Measurements from ENCODE around the gene CTNND2.
"Not testable (repeated sequence)": the region's sequence is repeated elsewhere in the genome, so short reads cannot be mapped to it uniquely, and the experiment has no call there.

CTNND2 gene

GRCh38 chr5:11146171-11146570, 758.1 kb downstream of the CTNND2 start:
- FAIRE-seq, result no peak

GRCh38 chr5:11143456-11144267, 760.6 kb downstream of the CTNND2 start:
- FAIRE-seq, result no peak

DNA sequence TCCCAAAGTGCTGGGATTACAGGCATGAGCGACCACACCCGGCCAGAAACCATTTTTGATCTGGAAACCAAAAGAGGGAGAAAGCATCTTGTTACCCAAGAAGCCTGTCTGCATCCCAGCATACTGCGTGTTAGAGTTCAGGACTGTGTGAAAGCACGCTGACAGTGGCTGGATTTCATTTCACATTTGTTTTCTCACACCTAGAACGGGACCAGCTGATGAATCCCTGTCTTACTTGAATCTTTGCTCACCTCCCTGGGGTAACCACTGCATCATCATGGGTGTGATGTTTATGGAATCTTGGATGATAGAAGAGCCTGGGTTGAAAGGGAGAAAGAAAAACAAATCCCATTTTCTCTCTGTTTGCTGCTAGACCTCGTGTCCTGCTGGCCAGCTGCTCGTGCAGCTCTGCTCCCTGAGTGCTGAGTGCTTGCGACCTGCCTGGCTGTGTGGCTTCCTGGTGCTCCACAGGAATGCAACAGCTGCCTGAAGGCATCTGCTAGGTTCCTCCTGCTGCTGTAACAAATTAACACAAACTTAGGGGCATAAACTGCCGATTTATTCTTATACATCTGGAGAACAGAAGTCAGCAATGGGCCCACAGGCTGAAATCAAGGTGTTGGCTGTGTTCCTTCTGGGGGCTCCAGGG, 764.9 kb downstream of the CTNND2 start:
- FAIRE-seq, result no peak

DNA sequence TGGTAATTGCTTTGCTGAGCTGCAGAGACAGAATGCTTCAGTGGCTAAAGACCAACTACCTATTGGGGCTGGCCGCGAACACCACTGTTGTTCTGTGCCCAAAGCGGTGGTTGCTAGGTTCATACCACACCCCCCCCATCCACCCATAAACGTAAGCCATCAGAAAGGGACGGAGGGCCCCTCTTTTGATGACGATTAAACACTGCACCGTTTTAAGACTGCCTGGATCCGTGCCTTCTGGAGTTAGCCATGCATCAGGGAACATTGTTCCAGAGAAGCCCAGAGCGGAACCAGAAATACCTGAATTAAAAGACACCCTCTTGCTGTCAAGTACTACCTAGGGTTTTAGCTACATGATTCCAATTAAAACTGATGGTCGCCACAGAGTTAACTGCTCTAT, 774.1 kb downstream of the CTNND2 start:
- no peak for FAIRE-seq

- FAIRE-seq, result no peak
Measured at GRCh38 chr5:11128021-11128420, 776.2 kb downstream of the CTNND2 start.

GRCh38 chr5:11126844-11127243, 777.4 kb downstream of the CTNND2 start:
- no peak for FAIRE-seq

- no peak for FAIRE-seq
Measured at GRCh38 chr5:11121885-11122284, 782.4 kb downstream of the CTNND2 start.

DNA sequence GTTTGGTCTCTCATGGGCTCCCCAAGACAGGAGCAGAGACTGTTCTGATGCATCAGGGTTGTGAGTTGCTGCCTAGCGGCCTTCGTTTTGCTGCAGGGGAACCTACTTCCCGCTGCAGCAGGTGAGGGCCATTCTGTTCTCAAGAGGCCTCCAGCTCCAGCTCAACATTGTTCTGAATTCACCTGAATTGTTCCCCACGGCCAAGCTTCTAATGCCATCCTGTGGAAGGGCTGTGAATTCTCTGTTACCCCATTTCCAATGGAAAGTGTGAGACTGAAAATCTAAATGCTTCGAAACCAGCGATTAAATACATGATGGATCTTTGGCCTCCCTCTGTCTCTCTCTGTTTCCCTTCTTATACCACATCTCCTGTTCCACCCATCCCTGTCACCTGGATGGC, 794.1 kb downstream of the CTNND2 start:
- FAIRE-seq, result no peak

DNA sequence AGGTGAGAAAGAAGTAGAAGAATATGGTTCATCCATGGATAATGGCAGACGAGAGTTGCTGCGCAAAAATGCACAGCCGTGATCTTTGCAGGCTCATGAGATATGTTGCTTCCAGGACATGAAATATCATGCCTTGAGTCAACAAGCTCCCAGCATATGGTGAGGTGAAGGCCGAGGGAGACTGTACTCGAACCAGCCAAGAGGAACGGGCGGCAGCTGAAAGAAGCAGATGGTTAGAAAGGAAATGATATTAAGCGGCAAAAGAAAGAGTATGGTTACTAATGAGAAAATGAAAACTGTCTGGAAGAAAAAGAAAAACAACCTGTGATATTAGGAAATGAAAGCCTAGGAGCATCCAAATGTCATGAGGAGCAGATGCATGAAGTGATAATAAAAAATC, 798.5 kb downstream of the CTNND2 start:
- no peak for FAIRE-seq

- FAIRE-seq, result no peak
Measured at GRCh38 chr5:11104651-11105112, 799.6 kb downstream of the CTNND2 start.

DNA sequence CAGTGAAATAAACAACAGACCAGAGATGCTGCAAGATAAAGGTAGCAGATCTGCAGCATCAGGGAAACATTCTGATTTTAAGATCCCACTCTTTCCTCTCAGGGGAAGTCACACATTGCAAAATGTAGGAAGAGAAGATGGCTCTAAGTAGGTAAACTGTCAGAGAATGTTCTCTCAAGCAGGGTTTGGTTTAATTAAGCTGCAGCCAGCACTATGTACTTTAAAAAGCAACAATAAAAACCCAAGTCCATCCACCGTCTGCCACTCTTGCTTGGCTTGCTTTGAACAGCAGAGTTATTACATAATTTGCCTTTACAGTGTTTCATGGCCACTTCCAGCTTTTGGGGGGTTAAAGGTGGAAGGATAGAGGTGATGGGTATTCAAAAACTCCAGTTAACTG, 800.0 kb downstream of the CTNND2 start:
- FAIRE-seq, result no peak

- no peak for FAIRE-seq
Measured at GRCh38 chr5:11084111-11084510, 820.1 kb downstream of the CTNND2 start.

- FAIRE-seq, result no peak
Measured at GRCh38 chr5:11082404-11082945, 821.8 kb downstream of the CTNND2 start.

DNA sequence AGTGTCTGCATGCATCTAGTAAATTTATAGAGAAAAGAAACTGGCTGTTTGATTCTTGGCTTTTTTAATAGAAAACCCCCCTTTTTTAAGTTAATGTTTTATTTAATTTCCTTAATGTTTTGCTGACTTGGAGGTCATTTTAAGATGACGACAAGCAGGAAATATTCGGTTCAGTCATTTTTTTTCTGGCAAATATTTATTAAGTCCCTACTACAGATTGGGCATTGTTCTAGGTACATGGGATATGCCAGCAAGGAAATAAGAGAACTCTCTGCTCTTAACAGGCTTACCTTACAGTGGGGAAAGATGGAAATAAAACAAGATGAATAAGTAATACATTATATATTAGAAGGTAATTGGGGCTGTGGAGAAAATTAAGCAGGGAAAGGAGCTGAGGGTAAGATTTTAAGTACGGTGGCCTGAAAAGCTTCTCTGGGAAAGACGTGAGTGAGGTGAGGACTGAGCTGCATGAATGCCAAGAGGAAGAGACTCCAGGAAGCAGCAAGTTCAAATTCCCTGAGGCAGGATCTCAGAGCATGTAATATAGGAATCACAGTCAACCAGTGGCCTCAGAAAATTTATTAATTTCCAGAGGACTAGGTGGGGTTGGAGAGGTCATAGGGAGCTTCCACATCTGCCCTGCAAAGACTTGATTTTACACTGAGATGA, 827.2 kb downstream of the CTNND2 start:
- FAIRE-seq, result no peak

DNA sequence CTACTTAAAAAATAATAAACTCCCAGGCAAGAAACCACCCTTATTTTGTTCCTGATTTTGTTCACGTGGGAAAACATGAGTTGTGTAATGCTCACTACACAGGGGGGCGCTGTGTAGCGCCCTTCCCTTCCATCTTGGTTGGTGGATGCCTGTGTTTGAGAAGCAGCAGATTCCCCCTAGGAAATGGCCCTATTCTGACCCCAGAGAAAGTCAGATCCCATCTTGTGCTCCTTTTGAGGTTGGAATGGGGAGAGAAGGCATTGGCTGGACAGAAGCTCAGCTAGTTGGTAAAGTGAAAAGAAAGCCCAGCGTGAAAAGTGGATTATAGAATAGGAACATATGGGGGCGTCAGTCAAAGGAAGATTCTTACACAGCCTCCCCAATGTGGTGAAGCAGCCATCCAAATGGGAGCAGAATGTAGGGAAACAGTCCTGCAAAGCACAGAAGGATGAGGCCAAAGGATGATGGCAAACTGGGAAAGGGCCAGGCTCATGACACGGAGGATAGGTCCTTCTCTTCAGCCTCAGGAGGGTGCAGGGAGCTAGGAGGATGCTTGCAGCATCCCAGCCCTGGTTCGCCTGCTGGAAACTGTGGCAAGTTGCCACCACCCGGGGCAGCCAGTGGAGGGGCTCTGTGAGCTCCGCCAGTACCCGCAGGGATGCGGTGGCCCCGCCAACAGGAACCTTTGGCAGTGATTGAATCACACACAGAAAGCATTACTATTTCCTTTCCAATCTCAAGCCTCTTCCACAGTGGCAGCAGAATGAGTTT, 829.0 kb downstream of the CTNND2 start:
- no peak for FAIRE-seq

DNA sequence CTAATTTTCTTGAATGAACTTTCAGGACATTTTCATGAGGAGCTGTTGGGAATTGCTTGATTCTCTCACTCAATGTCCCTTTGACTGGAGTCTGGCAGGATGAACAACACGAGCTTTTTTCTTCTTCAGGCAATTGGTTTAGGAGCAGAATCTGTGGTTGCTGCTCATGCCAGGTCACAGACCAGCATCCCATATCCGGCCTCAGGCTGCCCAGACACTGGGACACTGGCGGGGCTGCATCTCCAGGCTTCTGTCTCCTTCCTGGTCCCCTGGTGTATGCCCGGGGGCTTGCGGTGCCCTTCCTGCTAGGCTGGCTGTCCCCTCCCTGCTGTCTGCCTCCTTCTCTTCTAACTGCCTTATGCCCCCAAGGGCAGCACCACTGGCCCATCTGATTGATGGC, 831.7 kb downstream of the CTNND2 start:
- no peak for FAIRE-seq

DNA sequence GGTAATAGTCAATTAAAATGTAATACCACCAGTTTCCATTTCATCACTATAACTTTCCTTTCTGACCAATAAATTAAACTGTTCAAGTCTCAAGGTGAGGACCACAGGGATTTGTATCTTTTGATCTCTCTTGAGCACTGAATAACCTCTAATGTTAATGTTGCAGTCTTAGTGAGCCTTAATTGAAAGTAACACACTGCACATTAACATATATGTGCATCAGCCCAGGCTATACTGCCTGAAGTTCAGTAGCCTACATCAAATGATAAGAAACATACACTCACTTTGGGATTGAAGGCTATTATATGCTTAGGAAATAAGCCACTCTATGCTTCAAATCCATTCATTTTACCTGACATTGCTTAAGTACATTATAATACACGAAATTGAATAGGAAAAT, 832.2 kb downstream of the CTNND2 start:
- no peak for FAIRE-seq

DNA sequence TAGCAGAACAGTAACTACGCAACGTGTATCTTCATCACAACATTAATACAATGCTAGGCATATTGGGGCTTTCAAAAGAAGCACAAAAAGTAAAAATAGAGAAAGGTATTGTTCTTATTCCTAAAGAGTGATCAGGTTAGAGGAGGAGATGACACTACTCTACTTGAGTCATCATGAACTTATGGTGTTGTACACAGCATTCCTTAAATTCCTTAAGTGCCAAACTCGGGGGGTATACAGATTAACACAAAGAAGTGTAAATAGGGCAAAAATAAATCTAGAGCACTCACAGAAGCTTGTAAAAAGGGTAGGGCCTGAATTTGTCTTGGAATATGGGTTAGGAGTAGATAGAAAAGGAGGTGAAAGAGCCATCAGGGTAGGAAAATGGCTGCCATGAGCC, 835.2 kb downstream of the CTNND2 start:
- no peak for FAIRE-seq

DNA sequence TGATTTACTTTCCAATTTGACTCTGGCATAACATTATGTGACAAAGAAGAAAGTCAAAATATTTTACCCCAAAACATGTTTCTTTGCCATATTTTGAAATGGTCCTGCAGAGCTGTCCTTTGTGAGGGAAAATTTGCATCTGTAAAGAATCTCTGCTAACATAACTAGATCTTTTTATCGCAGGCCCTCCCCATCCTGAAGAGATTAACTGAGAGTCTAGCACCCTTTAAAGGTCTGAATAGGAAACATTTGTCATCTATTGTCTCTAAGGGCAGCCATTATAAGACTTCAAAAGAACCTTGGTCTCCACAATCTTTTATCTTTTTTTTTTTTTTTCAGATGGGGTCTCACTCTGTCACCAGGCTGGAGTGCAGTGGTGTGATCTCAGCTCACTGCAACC, 838.5 kb downstream of the CTNND2 start:
- FAIRE-seq, result not testable (repeated sequence)

DNA sequence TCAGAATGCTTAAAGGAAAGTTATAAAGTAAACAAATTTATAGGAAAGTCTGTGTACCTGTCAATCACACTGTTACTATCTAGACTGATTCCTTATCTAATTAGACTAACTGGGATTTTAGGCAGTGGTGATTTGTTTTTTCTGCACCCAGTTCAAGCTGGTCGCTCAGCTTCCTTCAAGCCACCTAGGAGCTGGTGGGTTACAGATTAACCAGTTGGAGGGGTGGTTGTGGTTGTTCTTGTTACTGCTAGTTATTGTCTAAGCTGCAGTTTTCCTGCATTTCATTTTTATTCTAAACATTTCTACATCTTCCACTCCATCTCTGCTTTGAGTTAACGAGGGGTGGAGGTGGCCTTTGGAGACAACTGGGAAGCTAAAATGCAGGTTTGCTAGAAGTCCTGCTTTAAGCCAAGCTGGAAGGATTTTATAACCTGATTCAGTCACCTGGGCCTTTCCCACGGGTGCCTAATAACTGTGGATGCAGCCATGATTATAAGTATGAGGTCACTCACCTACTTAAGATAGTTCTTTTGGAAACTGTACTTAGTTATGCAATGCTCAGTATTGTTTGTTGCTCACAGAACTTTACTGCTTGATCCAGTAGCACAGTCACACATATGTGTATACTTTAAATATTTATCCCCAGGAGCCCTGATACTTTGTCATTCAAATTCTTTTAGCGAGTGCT, 839.3 kb downstream of the CTNND2 start:
- FAIRE-seq, result no peak

- no peak for FAIRE-seq
Measured at GRCh38 chr5:11062397-11062796, 841.8 kb downstream of the CTNND2 start.

DNA sequence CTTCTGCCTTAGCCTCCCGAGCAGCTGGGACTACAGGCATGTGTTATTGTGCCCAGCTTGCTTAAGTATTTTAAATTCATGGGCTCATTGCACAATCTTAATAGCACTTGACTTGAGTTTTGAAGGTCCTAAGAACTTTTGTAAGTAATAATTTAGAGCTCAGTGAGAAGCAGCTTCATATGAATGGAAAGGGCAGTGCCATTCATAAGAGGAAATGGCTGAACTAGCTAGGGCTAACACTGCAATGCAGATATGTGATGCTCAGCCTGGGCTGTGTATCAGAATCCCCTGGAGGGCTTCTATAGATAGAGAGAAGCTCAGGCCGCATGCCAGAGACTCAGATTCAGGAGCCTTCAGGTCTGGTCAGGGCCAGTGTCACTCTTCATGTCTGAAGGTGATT, 847.7 kb downstream of the CTNND2 start:
- no peak for FAIRE-seq
